ENCODE results near the gene PPP2R1B.

PPP2R1B gene

GRCh38 chr11:111745719-111746504 is 20.3 kb downstream of the PPP2R1B start:
- DNase-seq = no peak

DNA sequence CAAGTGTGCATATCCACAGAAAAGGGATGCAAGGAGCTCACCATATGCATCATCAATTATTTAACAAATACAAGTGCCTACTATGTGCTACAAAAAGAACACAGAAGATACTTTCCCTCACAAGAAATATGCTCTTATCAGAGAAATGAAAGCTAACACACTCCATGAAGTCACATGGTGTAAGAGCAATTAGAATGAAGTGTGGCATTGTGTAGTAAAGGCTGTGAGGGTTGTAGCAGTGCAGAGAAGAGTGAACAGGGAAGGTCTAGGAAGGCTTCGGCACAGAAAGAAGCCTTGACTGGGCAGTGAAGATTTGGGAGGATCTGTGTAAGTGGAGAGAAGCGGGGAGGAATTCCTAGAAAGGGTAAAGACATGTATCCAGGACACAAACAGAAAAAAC is 22.5 kb downstream of the PPP2R1B start:
- no peak for DNase-seq

DNA sequence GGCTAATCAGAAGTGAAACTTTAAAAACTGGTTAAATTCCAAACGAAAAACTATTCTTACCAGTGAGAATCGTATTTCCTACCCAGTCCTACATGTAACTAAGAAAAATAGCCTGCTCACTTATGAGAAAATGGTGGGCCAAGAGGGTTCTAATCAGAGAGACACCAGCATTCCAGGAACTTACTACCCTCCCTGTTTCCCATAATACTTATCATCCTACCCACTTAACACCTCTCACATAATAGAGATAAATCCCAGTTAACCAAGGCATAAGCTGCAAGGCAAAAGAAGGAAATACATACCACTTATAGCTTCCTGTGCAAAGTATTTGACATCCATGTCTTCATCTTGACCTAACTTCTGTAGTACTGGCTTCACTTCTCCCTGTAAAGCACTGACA is 24.4 kb downstream of the PPP2R1B start:
- no peak for DNase-seq

GRCh38 chr11:111739299-111739698 is 26.9 kb downstream of the PPP2R1B start:
- no peak for DNase-seq

DNA sequence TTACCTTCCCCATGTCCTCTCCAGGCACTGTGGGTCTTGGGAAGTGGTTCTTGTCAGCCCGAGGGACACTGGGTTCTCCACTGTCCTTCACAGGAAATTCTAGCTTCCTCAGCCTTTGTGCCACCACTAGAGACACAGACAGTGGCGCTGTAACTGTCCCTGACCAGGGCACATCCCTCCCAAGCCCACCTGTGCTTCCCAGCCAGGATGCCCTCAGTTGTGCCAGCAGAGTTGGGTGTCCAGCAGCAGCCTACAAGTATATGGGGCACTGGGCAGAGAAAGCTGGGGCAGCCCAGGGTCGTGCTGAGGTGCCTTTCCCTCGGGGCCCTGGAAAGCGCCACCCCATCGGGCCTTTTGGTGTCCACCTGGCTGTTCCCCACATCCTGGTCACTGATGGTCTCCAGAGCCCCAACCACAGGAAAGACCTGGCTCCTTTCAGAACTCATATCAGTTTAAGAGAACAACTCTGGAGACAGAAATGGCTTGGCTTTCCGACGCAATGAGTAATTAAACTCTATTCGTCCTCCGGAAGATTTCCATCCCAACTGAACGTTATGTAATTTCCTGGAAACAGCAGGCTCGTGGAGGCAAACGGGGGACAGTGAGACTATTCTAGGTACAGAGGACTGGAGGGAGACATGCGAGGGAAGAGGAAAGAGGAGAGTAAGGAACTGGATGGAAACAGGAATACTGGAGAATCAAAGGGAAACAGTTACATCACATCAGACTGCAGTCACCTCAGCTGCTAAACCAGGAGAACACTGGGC is 28.6 kb downstream of the PPP2R1B start:
- no peak for DNase-seq

DNA sequence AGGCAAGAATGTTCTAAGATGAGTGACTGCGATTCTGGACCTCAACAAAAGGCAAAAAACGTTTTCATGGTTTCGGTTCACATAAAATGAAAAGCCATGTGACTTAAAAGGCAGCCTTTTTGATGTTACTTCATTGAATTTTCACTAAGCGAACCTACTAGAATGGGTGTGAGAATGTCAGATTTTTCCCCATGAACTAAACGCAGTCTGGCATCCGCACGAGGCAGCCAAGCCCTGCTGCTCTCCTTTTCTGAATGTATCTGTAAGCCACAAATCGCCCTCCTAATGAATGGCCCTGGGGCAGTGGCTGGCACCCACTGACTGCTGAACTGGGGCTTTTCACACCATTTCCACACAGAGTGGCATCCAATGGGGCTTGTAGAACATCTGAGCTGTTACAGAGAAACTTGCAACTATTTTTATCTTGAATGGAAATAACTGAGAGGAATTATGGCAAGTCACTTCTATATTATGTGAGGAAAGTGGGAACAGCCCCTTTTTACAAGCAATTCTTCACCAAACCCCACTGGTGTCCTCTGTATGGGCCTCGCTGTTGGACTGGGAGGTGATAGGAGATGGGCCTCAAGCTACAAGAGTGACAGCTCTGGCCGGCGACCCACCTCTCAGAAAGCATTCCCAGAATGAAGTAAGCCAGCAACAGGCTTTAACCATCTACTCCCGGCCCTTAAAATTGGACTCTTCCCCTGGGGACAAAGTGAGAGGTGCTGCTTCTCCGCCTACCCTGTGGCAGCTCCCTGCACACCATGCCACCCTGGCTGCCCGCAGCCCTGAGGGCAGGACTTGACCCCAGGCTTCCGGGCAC is 29.4 kb downstream of the PPP2R1B start:
- DNase-seq = no peak

GRCh38 chr11:111736181-111736590 is 30.0 kb downstream of the PPP2R1B start:
- DNase-seq = no peak

- DNase-seq = peak; percentile 88 to 92
Observed at GRCh38 chr11:111735262-111736116, 30.7 kb downstream of the PPP2R1B start.

GRCh38 chr11:111734954-111735261 is 31.3 kb downstream of the PPP2R1B start:
- no peak for DNase-seq

GRCh38 chr11:111734101-111734953 is 31.9 kb downstream of the PPP2R1B start:
- peak in 1 of 2 experiments; percentile 15 for DNase-seq

GRCh38 chr11:111733611-111734088 is 32.5 kb downstream of the PPP2R1B start:
- DNase-seq = no peak

DNA sequence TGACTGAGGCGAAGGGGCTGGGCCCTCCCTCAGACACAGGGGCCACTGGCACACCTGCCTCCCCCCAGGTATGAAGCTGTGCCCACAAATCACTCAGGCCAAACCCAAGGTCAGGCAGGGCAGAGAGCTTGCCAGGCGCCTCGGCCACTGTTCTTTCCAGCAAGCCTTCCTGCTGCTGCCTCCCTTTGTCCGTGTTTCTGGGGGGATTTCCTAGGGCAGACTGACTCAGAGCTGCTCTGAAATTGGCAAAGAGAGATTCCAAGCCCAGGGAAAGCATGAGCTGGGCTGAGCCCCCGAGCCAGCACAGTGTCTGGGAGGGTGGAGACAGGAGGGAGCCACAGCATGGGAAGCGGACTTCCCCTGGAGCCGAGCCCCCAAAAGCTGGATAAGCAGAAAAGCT is 33.2 kb downstream of the PPP2R1B start:
- DNase-seq = no peak

DNA sequence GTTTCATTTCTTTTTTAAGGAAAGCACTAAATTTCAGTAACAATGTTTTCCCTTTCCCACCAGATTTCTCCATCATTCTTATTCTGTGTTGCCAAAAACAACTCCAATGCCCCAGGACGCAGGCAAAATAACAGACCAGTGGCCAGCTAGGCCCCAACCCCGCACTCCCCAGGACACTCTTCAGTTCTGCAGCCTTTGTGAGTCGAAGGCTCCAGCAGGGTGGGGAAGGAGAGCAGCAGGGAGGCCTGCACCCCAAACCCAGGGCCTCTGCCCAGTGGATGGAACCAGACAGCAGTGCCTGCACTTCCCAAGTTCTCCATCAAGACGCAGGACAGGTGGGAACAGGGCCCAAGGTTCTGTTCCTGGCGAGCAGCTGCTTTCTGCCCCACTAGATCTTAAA is 34.4 kb downstream of the PPP2R1B start:
- DNase-seq = no peak

GRCh38 chr11:111730871-111731591 is 35.2 kb downstream of the PPP2R1B start:
- DNase-seq = peak in 1 of 2 experiments; percentile 37

DNA sequence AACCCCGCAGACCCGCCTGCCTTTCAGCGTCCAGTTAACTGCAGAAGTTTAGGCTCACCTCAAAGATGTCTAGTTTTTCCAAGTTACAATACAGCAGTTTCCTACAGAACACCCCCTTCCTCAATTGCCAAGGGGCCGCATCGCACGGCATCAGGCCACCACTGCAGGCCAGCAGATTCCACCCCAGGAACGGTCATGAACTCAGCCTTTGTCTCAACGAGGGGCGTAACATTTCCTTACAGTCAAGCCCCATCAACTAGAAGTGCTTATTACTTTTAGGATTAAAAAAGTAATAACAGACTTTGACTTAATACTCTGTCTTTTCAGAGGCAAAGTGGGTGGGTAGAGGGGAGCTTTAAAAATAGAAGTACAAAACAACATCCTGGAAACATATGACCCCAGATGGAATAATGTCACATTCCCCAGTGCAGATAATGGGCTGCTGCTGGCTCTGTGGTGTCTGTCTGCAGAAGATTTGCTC is 36.3 kb downstream of the PPP2R1B start:
- DNase-seq = no peak

- DNase-seq = no peak
Observed at GRCh38 chr11:111729071-111729830, 36.9 kb downstream of the PPP2R1B start.

GRCh38 chr11:111727431-111727830 is 38.8 kb downstream of the PPP2R1B start:
- DNase-seq = no peak

DNA sequence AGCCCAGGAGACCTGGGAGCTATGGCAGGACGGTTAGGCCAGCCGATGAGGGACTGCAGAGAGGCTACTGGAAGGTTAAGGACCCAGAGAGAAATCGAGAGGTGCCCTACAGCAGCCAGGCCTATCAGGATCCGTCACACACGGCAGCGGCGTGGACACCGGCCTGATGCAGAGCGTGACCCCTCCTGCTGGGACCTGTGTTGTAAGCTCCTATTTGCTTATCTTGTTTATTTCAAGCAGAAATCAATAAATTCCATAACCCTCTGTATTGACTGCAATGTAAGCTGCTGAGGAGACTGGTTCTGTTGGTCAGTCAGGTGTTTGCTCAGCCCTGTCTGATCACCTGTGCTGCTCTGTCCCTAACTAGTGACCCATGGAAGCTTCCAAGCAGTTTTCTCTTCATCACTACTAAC is 39.9 kb downstream of the PPP2R1B start:
- no peak for DNase-seq

- no peak for DNase-seq
Observed at GRCh38 chr11:111725621-111726020, 40.6 kb downstream of the PPP2R1B start.
